Limb (tissue), 2 donors: ENCODE results near the gene CTXN3.
"Not testable (repeated sequence)": the region's sequence is repeated elsewhere in the genome, so short reads cannot be mapped to it uniquely, and the experiment has no call there.

Source experiments
- DNase-seq, 2 donors: peaks; one replicate each; pipeline ENCODE4 v3.0.0-alpha.2; 2016; ENCODE audit errors: extremely low spot score in 2 of 2

Gene CTXN3

DNA sequence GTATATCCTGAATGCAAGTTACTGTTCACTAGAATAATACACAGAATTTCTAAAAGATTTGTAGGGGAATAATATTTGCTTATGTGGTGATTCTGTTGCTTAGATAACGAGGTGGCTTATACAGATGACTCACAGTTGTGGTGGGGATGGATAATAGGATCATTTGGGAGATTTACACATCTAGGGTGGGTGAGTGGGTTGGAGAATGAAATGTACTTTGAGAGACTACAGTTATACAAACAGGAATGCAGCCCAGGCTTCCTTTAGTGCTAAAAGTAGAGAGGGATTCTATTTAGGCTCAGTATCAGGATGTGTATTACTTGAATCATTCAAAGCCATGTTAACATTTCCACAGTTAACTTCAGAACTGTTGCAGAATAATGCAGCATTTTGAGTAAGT lies 1.8 kb downstream of the CTXN3 start:
- DNase-seq = no peak

DNA sequence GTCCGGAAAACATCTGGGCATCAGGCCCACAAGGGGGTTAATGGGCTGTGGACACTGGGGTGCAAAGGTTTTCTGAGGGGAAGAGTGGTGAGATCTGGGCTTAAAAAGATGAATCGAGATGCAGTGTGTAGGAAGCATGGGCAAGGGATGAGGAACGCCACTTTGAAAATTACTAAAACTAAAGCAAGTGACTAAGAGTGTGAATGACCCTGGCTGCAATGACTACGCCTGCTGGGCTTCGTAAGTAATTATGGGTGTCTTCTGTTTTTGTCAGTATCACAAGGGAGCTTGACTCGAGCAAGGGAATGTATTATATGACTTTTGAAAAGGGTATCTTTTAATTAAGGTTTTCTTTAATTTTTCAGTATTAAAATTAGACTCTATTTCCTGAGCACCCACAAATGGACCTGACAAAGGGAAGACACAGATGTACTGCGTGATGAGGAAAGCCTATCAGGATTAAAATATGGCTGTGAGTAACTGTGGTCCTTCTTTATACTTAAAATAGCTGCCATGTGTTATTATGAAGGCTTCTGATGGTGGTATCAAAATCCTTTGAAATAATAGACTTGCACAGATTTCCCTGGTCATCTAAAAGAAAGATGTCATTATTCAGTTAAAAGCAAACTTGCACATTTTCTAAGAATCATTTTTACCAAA lies 4.2 kb downstream of the CTXN3 start:
- no peak for DNase-seq

DNA sequence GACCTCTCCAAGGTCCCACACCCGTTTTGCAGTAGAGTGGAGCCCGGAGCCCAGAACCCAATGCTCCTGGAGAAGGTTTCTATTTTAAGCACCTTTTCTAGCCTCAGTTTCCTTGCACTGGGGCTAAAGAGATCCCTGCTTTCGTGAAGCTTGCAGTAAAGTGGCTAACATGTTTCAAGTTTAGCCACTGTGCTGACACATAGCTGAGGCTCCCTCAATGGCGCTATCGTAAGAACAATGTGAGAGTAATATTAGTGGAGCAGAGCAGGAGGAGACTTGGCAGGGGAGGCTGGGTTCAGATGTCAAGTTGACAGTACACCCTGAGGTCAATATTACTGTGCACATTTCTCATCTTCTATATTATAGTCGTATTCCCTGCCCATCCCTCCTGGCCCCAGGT lies 7.9 kb downstream of the CTXN3 start:
- no peak for DNase-seq

DNA sequence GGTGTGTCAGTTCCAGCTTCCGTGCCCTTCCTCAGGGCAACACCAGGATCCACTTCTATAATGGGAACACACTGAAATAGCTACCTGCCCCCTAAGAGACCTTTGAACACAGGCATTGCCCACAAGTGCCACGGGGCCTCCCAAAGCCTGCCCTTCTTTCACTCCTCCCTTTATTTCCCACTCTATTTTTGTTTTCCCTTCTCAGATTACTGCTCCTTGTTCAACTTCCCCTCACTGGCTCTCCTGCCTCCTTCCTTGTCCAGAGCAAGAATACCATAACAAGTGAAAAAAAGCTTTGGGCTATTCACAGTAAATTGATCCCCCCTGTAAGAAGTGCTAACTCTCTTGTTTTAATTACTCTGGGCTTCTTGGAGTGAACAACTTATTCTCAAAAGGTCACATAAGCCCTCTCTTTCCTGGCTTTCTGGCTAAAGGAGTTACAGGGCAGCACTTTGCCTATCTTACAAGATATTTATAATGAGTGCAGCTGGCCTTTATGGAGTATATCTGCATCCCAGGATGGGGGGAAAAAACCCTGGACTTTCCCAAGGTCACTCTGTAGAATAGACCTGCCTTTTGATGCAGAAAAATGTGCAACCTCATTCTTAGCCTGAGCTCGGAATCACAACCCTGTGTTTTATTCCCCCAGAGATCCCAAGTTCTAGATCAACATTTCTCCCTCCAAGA lies 11.3 kb downstream of the CTXN3 start:
- DNase-seq = no peak

DNA sequence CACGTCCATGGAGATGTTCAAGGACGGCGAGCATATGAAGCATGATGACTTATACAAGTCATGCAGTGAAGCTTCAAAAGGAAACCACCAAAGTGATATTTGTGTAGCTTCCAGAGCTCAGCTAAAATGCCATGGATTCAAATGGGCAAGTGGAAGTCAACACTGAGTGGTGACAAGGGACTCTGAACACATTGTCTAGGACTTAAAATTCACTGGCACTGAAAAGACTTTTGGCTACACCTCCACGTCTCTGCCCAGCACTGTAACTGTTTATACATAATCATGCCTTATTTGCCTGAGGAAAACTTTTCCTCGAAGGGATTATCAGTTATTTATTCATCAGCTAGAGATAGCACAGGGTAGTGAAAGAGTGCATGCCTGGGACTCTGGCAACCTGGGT lies 15.2 kb downstream of the CTXN3 start:
- no peak for DNase-seq

DNA sequence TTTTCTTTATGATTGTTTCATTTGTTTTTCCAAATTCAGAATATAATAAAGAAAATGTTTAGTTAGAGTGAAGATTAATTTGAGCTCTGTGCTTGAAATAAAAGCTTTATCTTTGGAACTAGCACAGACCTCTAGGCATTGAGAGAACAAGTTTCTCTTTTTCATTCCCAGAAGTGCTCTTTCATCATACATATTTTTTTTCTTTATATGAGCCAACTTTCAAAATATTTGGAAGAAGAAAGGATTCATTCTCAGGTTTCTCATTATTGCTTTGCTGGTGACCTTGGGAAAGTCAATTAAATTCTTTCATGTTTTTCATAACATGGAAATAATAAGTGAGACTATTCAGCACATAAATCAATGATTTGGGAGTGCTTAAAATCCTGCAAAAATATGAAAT lies 16.8 kb downstream of the CTXN3 start:
- no peak for DNase-seq

DNA sequence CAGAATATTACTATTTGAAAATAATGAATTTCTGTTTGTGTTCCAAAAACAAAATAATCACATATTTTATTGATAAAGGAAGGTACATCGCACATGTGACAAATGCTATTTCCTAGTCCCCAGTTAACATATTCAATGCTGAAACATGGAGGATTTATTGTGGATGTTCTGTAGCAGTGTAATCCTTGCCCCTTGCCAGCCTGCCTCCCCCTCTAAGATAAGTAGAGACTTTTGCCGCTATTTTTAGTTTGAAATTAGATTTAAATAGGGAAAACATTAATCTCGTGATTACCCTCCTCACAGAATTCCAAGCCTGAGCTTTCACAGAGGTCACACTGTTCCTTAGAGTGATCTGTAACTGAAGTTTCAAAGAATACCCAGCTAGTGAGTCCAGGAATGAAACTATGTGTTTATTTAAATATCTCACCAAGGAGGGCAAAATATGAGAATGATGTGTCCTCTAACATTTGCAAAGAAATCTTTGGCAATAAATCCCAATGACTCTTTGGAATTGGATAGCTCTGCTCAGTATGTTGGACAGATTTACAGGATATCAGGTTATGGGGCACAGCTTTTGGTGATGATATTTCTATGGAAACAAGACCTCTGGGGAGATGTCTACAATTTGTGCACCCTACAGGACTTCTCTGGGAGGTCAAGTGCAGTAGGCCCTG lies 17.3 kb downstream of the CTXN3 start:
- DNase-seq = no peak

DNA sequence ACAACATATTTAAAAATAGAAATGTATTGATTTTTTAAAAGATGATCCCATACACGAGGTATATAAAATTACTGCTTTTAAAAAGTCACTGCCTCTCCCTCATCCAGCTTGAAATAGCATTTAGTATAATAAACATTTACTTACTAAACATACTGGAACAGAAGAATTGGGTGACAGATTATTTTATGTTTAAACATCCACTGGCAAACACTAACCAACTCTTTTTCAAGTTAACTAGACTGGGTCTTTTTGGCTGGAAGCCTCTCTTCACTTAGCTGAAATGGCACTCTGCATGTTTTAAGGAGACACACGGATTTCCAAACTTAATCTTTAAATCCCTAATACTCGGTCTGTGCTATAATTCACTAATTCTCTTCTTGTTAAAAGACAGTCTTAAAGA lies 19.0 kb downstream of the CTXN3 start:
- DNase-seq = no peak

DNA sequence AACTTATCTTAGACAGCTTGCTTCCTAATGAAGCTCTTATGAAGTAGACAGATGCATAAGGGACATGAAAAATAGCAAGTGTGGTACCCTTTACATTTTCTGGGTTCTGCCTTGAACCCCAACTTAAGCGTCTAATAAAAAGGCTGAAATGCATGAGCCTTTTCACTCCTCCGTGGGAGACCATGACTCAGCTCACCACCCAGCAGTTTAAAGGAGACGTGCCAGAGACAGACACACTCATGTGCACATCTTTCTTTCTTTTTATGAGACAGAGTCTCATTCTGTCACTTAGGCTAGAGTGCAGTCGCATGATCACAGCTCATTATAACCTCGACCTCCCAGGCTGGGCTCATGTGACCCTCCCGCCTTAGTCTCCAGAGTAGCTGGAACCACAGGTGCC lies 22.3 kb downstream of the CTXN3 start:
- no peak for DNase-seq

DNA sequence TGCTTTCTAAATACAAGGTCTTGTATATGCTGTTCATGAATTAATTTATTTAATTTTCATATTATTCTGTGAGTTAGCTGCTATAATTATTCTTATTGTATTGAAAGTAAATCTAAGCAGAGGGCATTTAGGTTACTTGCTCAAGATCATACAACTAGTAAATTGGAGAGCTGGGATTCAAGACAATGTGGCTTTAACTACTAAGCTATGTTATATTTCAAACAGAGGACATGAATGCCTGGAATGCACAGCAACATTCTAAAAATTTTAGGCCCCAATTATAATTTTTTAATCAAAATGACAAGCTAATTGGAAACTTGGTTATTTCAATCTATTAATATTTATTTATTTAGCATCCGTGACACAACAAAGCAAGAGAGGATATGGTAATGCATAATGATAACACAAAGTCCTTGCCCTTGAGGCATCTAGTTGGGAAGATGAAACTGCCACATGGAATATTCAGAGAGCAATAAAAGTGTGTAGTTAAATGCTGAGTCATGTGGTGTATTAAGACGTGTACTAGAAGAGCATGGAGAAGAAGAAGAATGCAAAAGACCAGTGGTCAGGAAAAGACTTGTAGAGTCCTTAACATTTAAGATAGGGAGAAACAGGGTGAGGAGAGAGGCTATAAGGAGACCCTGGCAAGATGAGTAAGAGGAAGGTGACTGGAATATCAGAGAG lies 24.4 kb downstream of the CTXN3 start:
- no peak for DNase-seq

DNA sequence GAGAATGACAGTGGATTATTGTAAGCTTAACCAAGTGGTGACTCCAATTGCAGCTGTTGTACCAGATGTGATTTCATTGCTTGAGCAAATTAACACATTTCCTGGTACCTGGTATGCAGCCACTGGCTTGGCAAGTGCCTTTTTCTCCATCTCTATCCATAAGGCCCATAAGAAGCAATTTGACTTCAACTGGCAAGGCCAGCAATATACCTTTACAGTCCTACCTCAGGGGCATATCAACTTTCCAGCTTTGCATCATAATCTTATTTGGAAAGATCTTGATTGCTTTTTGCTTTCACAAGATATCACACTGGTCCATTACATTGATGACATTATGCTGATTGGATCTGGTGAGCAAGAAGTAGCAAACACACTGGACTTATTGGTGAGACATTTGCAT lies 28.1 kb downstream of the CTXN3 start:
- not testable (repeated sequence) for DNase-seq

DNA sequence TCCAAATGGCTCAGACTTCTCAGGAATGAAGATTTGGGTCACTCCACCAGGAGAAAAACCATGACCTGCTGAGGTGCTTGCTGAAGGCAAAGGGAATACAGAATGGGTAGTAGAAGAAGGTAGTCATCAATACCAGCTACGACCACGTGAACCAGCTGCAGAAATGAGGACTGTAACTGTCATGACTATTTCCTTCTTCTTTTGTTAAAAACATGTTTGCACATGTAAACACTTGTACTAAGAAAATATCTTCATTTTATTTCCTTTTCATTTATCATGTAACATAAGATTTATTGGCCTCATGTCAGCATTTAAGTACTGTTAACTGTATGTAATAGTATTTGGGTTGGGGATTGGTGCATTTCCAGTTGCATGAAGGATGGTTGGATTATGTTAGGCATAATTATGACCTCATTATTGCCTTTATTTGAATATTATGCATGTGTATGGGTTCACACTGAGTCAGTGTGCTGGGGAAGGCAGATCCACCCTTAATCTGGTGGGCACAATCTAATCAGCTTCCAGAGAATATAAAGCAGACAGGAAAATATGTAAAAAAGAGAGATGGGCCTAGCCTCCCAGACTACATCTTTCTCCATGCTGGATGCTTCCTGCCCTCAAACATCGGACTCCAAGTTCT lies 30.9 kb downstream of the CTXN3 start:
- not testable (repeated sequence) for DNase-seq

DNA sequence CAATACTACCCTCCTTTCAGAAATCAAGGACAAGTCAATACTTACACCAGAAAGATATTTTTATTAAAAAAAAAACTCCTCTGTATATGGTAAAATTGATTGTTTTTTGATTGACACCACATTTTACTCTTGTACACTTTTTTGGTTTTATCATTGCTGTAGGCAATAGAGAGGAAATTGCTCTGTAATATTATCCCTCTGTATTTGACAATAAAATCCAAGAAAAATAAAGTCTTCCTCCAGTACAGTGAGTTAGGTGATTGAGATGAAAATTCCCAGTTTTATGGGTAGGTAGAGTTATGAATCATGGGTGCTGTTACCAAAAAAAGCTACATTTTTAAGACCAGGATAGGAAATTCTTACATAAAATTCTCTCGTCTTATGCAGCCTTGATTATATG lies 31.7 kb downstream of the CTXN3 start:
- no peak for DNase-seq

DNA sequence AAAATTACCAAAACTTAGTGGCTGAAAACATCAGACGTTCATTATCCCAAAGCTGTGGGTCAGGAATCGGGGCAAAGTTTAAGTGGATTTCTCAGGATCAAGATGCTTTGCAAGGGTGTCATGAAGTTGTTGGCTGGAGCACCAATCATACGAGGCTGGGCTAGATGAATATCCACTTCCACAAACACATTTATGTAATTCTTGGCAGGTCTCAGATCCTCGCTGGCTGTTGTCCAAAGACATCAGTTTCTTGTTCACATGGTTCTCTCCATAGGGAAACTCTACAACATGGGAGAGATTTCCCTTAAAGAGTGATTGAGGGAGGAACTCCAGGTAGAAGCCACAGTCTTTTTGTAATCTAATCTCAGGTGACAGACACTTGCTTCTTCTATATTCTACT lies 34.1 kb downstream of the CTXN3 start:
- peak in 1 of 2 donors; percentile 44 for DNase-seq

DNA sequence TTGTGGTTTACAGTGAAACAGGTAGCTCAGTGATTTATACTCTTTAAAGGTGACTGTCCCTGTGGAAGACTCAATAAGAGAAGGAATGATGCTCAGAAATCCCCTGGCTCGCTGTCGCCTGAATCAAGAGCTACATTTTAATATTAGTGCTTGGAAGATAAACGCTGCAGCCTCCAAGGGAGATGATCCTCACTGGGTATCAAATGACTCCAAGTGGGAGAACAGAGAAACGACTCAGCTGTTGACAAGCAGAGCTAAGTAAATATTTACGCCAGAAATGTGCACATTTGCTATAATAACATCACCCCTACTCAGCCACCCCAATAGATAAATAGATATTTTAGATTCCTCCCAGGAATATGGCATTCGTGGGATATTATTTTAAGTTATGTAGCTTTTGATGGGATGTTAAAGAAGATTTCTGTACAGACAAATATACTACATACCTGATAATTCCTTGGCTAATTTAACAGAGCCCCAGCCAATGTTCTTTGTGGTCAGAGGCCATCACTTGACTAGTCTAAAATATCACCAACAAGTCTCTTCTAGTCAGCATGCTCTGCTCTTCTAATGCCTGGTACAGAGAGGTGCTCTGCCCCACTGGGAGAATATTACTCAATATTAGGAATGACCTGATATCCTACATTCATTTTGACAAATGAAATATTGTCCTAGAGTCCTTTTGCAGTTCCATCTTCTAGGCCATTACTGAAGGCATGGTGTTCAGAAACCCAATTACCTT lies 36.0 kb downstream of the CTXN3 start:
- DNase-seq = no peak

DNA sequence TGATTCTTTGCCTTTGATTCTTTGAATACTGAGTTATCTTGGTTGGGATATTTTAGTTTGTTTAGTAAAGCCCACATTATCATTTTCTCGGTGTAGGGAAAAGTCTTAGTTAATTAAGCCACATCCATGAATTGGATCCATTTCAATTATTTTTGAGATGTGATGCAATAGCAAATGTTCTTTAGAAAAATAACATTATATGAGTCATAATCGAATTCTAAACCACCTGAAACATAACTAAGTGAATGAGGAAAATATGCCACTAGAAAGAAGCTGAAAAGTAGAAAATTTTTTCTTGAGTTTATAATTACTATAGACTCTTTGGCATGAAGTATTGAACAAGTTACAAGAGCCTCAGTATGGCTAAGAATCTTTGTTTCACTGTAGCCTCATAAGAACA lies 36.8 kb downstream of the CTXN3 start:
- DNase-seq = no peak

DNA sequence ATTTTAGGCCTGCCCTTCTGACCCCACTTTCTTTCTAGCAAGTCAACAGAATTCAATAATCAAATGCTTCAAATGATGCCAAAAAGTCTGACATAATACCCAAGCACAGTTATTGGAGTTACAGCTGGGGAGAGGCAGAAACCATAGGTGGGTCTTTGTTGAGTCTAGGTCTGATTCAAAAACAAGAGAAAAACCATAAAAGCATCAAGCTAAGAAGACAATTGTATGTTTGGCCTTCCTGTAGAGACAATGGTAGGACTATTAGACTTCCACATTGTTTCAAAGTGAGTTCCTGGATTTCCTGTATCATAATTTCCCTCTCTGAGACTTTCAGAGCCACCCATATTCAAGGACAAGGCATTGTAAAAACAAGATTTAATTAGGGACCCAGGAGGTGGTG lies 37.5 kb downstream of the CTXN3 start:
- no peak for DNase-seq

DNA sequence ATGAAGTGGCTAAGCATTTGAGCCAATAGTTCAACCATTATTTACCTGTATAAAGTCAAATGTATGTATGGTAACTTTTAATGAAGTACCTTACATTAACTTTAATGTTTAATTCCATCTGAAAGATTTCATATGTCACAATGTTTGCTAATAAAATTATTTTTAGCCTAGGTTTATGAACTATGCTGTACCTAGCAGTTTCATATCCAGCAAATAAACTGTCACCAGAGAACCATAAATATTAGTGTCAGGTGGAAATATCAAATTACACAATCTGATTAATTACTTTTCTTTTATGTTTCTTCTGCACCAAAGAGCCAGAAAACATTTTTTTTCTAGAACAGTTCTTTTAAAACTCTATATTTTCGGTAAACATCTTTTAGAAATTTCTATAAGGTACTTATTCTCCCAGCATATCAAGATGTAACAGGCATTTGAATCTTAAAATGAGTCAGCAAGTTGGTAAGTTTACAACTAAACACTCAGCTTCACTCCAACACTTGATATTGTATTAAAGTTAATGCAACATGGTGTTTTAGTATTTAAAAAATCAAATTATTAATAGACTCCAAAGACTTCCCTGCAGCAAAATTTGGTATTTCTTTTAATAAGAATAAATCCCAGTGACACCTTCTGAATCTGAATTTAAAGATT lies 45.8 kb downstream of the CTXN3 start:
- DNase-seq = no peak

DNA sequence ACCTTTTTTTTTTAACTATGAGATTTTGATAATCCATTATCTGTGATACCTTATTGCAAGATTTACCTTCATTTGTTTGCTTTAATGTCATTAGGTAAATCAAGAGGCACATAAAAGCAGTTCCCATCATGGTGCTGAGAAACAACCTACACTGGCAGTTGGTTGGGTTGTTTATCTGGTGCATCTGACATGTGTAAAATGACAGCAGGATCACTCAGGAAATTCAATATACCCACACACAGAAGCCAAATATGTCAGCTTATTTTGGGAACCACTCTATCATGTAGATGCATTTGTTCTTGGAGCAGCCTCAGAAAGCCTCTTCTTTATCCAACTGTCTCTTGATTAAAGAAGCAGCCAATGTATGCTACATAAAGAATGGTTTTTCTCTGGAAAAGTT lies 46.5 kb downstream of the CTXN3 start:
- no peak for DNase-seq

DNA sequence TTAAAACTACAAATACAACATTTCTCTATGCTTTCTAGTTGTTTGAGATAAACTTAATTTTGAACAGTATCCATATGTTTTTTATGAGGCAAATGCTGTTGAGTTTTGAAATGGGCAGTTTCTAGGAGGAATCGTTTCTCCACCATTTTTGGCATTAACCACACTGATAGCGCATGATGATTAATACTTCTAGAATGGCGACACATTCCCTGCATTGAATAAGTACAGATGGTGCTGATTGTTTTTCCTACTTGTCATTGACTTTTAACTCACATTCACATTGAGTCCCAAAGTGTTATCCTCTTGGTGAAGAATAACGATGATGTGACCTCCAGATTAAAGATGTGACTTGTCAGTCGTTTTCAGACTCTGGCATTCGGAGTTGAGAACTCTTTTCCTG lies 47.8 kb downstream of the CTXN3 start:
- no peak for DNase-seq
